ENCODE measurements around the gene OR5AS1. TPM values are rescaled to one million over a fixed set of nuclear protein-coding genes. Genes with fewer than 3 reads are reported as not detected.
"Not testable (repeated sequence)": the region's sequence is repeated elsewhere in the genome, so short reads cannot be mapped to it uniquely, and the experiment has no call there.

The OR5AS1 gene
- not detected for polyA plus RNA-seq (ENCODE audit: low read depth in 6 of 6)

GRCh38 chr11:56027354-56027753 is at the start of gene OR5AS1:
Gene OR5AS1 (plus strand): TSS chr11:56027654. CDS start chr11:56030419, 2,765 bp downstream.
- Mint-ChIP-seq H3K4me1 (no peaks in the 10 kb centered on the region), H3K4me3 (no peak within 1 kb of the TSS), H3K36me3 (no peaks in the 10 kb centered on the region), H3K27me3 (no peaks in the 10 kb centered on the region), H3K27ac (no peak within 1 kb of the TSS), H3K9me3 (peaks cover 0 to 7% (median 4%) of the 10 kb centered on the region in 7 donors)
- DNase-seq (no peak), ATAC-seq (ENCODE audit: low read depth in 2 of 2) (no peak)

GRCh38 chr11:55994525-55994924 is 32.9 kb upstream of the OR5AS1 start, which contains the start of gene OR5F1:
Gene OR5F1 (minus strand): TSS chr11:55994625. CDS start chr11:55994625, 0 bp downstream.
- Mint-ChIP-seq H3K4me3 (peak within 1 kb of the TSS in 1 of 8 donors; percentile 1), H3K27ac (no peak within 1 kb of the TSS), H3K4me1 (no peaks in the 10 kb centered on the region), H3K27me3 (no peaks in the 10 kb centered on the region), H3K36me3 (no peaks in the 10 kb centered on the region), H3K9me3 (peaks cover 0 to 20% (median 12%) of the 10 kb centered on the region in 7 donors)
- DNase-seq (no peak), ATAC-seq (ENCODE audit: low read depth in 2 of 2) (no peak)

GRCh38 chr11:56010716-56011115 is 16.7 kb upstream of the OR5AS1 start:
- H3K4me3 Mint-ChIP-seq: no peak overlapping the region
- no peaks in the 10 kb centered on the region for H3K4me1 Mint-ChIP-seq
- no peak overlapping the region for H3K27ac Mint-ChIP-seq
- H3K9me3 Mint-ChIP-seq: peaks cover 4 to 15% (median 9%) of the 10 kb centered on the region in 7 donors
- DNase-seq: no peak
- no peaks in the 10 kb centered on the region for H3K36me3 Mint-ChIP-seq
- no peak for ATAC-seq (ENCODE audit: low read depth in 2 of 2)
- H3K27me3 Mint-ChIP-seq: no peaks in the 10 kb centered on the region

- Mint-ChIP-seq H3K4me1 (no peaks in the 10 kb centered on the region), H3K27ac (no peak overlapping the region), H3K27me3 (no peaks in the 10 kb centered on the region), H3K9me3 (peaks cover 7 to 19% (median 9%) of the 10 kb centered on the region in 7 donors), H3K36me3 (no peaks in the 10 kb centered on the region), H3K4me3 (no peak overlapping the region)
- no peak for DNase-seq
- ATAC-seq (ENCODE audit: low read depth in 2 of 2): no peak
Measured at GRCh38 chr11:56013805-56014204, 13.6 kb upstream of the OR5AS1 start.

GRCh38 chr11:56045538-56045937 is 18.1 kb downstream of the OR5AS1 start:
- Mint-ChIP-seq H3K36me3 (no peaks in the 10 kb centered on the region), H3K4me3 (no peak overlapping the region), H3K27me3 (no peaks in the 10 kb centered on the region), H3K27ac (no peak overlapping the region), H3K9me3 (peaks cover 0 to 8% (median 4%) of the 10 kb centered on the region in 7 donors), H3K4me1 (no peaks in the 10 kb centered on the region)
- no peak for ATAC-seq (ENCODE audit: low read depth in 2 of 2)
- no peak for DNase-seq

- H3K9me3 Mint-ChIP-seq: peaks cover 0 to 6% (median 2%) of the 10 kb centered on the region in 7 donors
- H3K36me3 Mint-ChIP-seq: no peaks in the 10 kb centered on the region
- ATAC-seq (ENCODE audit: low read depth in 2 of 2) (no peak), DNase-seq (no peak)
- H3K4me1 Mint-ChIP-seq: no peaks in the 10 kb centered on the region
- H3K27ac Mint-ChIP-seq: no peak overlapping the region
- H3K27me3 Mint-ChIP-seq: no peaks in the 10 kb centered on the region
- H3K4me3 Mint-ChIP-seq: no peak overlapping the region
Measured at GRCh38 chr11:56048480-56048879, 21.0 kb downstream of the OR5AS1 start.

- H3K27ac Mint-ChIP-seq: no peak overlapping the region
- no peak for ATAC-seq (ENCODE audit: low read depth in 2 of 2)
- peaks cover 0 to 8% (median 3%) of the 10 kb centered on the region in 7 donors for H3K9me3 Mint-ChIP-seq
- H3K4me3 Mint-ChIP-seq: no peak overlapping the region
- no peaks in the 10 kb centered on the region for H3K4me1 Mint-ChIP-seq
- no peaks in the 10 kb centered on the region for H3K27me3 Mint-ChIP-seq
- no peak for DNase-seq
- no peaks in the 10 kb centered on the region for H3K36me3 Mint-ChIP-seq
Measured at GRCh38 chr11:56049487-56049886, 22.0 kb downstream of the OR5AS1 start.

GRCh38 chr11:56056366-56056765 is 28.9 kb downstream of the OR5AS1 start:
- H3K36me3 Mint-ChIP-seq; DNase-seq; H3K4me3 Mint-ChIP-seq; ATAC-seq (ENCODE audit: low read depth in 2 of 2); H3K27me3 Mint-ChIP-seq; H3K27ac Mint-ChIP-seq; H3K4me1 Mint-ChIP-seq: not testable (repeated sequence)
- peaks cover 2 to 19% (median 7%) of the 10 kb centered on the region in 7 donors for H3K9me3 Mint-ChIP-seq

GRCh38 chr11:56057661-56058237 is 30.3 kb downstream of the OR5AS1 start:
- not testable (repeated sequence) for H3K27ac Mint-ChIP-seq; H3K4me1 Mint-ChIP-seq; ATAC-seq (ENCODE audit: low read depth in 2 of 2); H3K27me3 Mint-ChIP-seq; H3K36me3 Mint-ChIP-seq; DNase-seq; H3K4me3 Mint-ChIP-seq
- peaks cover 2 to 17% (median 6%) of the 10 kb centered on the region in 7 donors for H3K9me3 Mint-ChIP-seq

GRCh38 chr11:56058260-56058780 is 30.9 kb downstream of the OR5AS1 start:
- not testable (repeated sequence) for ATAC-seq (ENCODE audit: low read depth in 2 of 2); H3K27ac Mint-ChIP-seq; H3K4me1 Mint-ChIP-seq; H3K27me3 Mint-ChIP-seq; H3K36me3 Mint-ChIP-seq; H3K4me3 Mint-ChIP-seq; DNase-seq
- H3K9me3 Mint-ChIP-seq: peaks cover 2 to 16% (median 6%) of the 10 kb centered on the region in 7 donors

- Mint-ChIP-seq H3K4me3 (no peak overlapping the region), H3K36me3 (no peaks in the 10 kb centered on the region), H3K9me3 (peaks cover 0 to 9% (median 3%) of the 10 kb centered on the region in 7 donors), H3K27me3 (no peaks in the 10 kb centered on the region), H3K27ac (no peak overlapping the region), H3K4me1 (no peaks in the 10 kb centered on the region)
- DNase-seq (no peak), ATAC-seq (ENCODE audit: low read depth in 2 of 2) (no peak)
Measured at GRCh38 chr11:56066980-56067379, 39.5 kb downstream of the OR5AS1 start.

Other genes with a start within 250 kb of the OR5AS1 start
- not detected for gene OR5D14, start 232.1 kb upstream of the OR5AS1 start, polyA plus RNA-seq (ENCODE audit: low read depth in 6 of 6)
- gene OR5L1, start 216.3 kb upstream of the OR5AS1 start, polyA plus RNA-seq (ENCODE audit: low read depth in 6 of 6): not detected
- not detected for gene OR5D18, start 208.0 kb upstream of the OR5AS1 start, polyA plus RNA-seq (ENCODE audit: low read depth in 6 of 6)
- gene OR5L2, start 200.4 kb upstream of the OR5AS1 start, polyA plus RNA-seq (ENCODE audit: low read depth in 6 of 6): not detected
- gene OR5D16, start 188.9 kb upstream of the OR5AS1 start, polyA plus RNA-seq (ENCODE audit: low read depth in 6 of 6): not detected
- not detected for gene TRIM51, start 144.4 kb upstream of the OR5AS1 start, polyA plus RNA-seq (ENCODE audit: low read depth in 6 of 6)
- not detected for gene OR5W2, start 113.1 kb upstream of the OR5AS1 start, polyA plus RNA-seq (ENCODE audit: low read depth in 6 of 6)
- gene OR5I1, start 91.3 kb upstream of the OR5AS1 start, polyA plus RNA-seq (ENCODE audit: low read depth in 6 of 6): not detected
- not detected for gene OR10AG1, start 57.7 kb upstream of the OR5AS1 start, polyA plus RNA-seq (ENCODE audit: low read depth in 6 of 6)
- gene OR5F1, start 33.0 kb upstream of the OR5AS1 start, polyA plus RNA-seq (ENCODE audit: low read depth in 6 of 6): not detected
- not detected for gene OR8I2, start 65.7 kb downstream of the OR5AS1 start, polyA plus RNA-seq (ENCODE audit: low read depth in 6 of 6)
- not detected for gene OR8H2, start 76.0 kb downstream of the OR5AS1 start, polyA plus RNA-seq (ENCODE audit: low read depth in 6 of 6)
- gene OR8H3, start 94.7 kb downstream of the OR5AS1 start, polyA plus RNA-seq (ENCODE audit: low read depth in 6 of 6): not detected
- gene OR8J3, start 112.5 kb downstream of the OR5AS1 start, polyA plus RNA-seq (ENCODE audit: low read depth in 6 of 6): not detected
- gene OR8K5, start 132.7 kb downstream of the OR5AS1 start, polyA plus RNA-seq (ENCODE audit: low read depth in 6 of 6): not detected
- not detected for gene OR5J2, start 149.0 kb downstream of the OR5AS1 start, polyA plus RNA-seq (ENCODE audit: low read depth in 6 of 6)
- gene OR5T2, start 206.6 kb downstream of the OR5AS1 start, polyA plus RNA-seq (ENCODE audit: low read depth in 6 of 6): not detected
- gene OR5T3, start 224.6 kb downstream of the OR5AS1 start, polyA plus RNA-seq (ENCODE audit: low read depth in 6 of 6): not detected
- gene OR5T1, start 246.5 kb downstream of the OR5AS1 start, polyA plus RNA-seq (ENCODE audit: low read depth in 6 of 6): not detected

Data from naive B cell (primary cell).